HL-60 (cell line): ENCODE data around the gene RPL19.
A peak's percentile ranks its signal among the peaks of the same experiment; 100 is the strongest.

ENCODE experiments used
- DNase-seq, 2 experiments: peaks; one replicate each; pipeline ENCODE4 v3.0.0-alpha.2; 2010 to 2020; ENCODE audit warnings: low read depth in 1 of 2, low spot score in 1 of 2
- H3K27ac ChIP-seq: fragments of 250-450 bp; sonication (Bioruptor Pico); replicated peaks from 2 replicates; pipeline ENCODE4 v1.5.1; 2020; ENCODE audit warnings: mild to moderate bottlenecking, moderate library complexity
- H3K27me3 ChIP-seq: fragments of 250-450 bp; sonication (Bioruptor Pico); 2 replicates; pipeline ENCODE4 v1.5.1; 2021; ENCODE audit warnings: mild to moderate bottlenecking, moderate library complexity; ENCODE audit not compliant: insufficient read depth, poor library complexity, severe bottlenecking
- H3K4me3 ChIP-seq: replicated peaks from 2 replicates; pipeline ENCODE4 v1.5.1; 2011; ENCODE audit warnings: mild to moderate bottlenecking, control low read depth, low read length; ENCODE audit not compliant: insufficient read depth
- GABPA ChIP-seq: IDR thresholded peaks from 2 replicates; pipeline ENCODE4 v1.6.1; 2012; ENCODE audit warnings: low read depth
- POLR2AphosphoS5 ChIP-seq: IDR thresholded peaks from 2 replicates; pipeline ENCODE4 v1.6.1; 2012; ENCODE audit warnings: low read depth
- SPI1 ChIP-seq: IDR thresholded peaks from 2 replicates; pipeline ENCODE4 v1.6.1; 2012; ENCODE audit warnings: low read depth, mild to moderate bottlenecking, borderline replicate concordance
- TF ChIP-seq, protein P1 (sequence below): IDR thresholded peaks from 2 replicates; pipeline ENCODE4 v1.6.1; 2012; ENCODE audit warnings: low read depth; ENCODE audit not compliant: insufficient replicate concordance
- TF ChIP-seq, protein P2 (sequence below): IDR thresholded peaks from one replicate; pipeline ENCODE4 v1.5.1; 2011; ENCODE audit warnings: low read length, control low read depth, inconsistent platforms; ENCODE audit not compliant: insufficient read depth

The RPL19 gene

DNA sequence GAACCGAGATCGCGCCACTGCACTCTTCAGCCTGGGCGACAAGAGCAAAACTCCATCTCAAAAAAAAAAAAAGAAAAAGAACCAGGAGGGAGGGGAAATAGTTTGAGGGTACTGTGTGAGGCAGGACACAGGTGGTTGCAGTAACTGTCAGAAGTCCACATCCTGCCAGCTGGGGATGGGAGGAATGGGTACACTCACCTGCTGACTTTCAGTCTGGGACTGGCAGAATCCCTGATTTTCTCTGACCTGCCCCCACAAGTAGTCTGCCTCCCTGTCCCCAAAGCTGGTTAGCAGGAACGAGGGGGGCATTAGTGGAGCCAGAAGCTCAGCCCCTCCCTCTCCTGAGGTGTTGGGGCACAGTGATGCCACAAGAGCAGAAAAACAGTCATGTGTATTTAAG, 27.0 kb upstream of the RPL19 start:
- Histone ChIP-seq H3K27me3 (no peaks in the 10 kb centered on the region), H3K27ac (no peak overlapping the region), H3K4me3 (no peak overlapping the region)
- DNase-seq, result no peak
- TF ChIP-seq SPI1 (no peak), POLR2AphosphoS5 (no peak), GABPA (no peak)
- TF ChIP-seq, protein P1, sequence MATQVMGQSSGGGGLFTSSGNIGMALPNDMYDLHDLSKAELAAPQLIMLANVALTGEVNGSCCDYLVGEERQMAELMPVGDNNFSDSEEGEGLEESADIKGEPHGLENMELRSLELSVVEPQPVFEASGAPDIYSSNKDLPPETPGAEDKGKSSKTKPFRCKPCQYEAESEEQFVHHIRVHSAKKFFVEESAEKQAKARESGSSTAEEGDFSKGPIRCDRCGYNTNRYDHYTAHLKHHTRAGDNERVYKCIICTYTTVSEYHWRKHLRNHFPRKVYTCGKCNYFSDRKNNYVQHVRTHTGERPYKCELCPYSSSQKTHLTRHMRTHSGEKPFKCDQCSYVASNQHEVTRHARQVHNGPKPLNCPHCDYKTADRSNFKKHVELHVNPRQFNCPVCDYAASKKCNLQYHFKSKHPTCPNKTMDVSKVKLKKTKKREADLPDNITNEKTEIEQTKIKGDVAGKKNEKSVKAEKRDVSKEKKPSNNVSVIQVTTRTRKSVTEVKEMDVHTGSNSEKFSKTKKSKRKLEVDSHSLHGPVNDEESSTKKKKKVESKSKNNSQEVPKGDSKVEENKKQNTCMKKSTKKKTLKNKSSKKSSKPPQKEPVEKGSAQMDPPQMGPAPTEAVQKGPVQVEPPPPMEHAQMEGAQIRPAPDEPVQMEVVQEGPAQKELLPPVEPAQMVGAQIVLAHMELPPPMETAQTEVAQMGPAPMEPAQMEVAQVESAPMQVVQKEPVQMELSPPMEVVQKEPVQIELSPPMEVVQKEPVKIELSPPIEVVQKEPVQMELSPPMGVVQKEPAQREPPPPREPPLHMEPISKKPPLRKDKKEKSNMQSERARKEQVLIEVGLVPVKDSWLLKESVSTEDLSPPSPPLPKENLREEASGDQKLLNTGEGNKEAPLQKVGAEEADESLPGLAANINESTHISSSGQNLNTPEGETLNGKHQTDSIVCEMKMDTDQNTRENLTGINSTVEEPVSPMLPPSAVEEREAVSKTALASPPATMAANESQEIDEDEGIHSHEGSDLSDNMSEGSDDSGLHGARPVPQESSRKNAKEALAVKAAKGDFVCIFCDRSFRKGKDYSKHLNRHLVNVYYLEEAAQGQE, result no peak
- TF ChIP-seq, protein P2, sequence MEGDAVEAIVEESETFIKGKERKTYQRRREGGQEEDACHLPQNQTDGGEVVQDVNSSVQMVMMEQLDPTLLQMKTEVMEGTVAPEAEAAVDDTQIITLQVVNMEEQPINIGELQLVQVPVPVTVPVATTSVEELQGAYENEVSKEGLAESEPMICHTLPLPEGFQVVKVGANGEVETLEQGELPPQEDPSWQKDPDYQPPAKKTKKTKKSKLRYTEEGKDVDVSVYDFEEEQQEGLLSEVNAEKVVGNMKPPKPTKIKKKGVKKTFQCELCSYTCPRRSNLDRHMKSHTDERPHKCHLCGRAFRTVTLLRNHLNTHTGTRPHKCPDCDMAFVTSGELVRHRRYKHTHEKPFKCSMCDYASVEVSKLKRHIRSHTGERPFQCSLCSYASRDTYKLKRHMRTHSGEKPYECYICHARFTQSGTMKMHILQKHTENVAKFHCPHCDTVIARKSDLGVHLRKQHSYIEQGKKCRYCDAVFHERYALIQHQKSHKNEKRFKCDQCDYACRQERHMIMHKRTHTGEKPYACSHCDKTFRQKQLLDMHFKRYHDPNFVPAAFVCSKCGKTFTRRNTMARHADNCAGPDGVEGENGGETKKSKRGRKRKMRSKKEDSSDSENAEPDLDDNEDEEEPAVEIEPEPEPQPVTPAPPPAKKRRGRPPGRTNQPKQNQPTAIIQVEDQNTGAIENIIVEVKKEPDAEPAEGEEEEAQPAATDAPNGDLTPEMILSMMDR, result no peak

DNA sequence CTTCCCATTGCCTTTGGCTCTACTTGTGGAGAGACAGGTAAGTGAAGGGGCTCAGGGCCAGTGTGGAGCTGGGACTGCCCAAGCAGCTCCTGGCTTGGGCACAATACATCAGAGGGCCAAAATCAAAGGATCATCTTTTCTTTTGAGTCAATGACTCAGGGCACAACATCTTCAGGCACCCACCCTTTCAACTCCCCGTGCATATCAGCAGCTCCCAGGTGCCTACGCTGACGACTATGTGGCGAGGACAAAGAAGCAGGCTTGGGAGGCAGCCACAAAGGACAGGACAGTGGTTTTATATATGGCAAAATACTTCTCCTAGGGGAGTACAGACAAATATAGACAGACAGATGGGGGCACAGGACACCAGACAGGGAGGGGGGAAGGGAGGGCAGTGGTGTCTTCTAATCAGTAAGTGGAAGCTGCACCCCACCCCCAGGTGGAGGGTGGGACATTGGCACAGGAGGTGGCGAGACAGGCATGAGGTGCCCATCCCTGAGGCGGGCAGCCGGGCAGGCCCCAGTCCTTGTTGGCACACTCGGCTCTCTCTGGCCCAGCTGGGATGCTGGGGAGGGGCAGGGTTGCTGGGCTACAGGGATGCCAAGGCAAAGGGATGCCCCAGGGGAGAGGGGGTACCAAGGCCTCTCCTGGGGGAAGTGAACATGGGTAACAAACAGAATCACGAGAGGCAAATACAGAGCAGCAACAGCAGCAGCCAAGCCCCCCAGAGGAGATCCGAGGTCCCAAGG, 26.4 kb upstream of the RPL19 start:
- TF ChIP-seq, protein P1, result no peak
- TF ChIP-seq POLR2AphosphoS5 (no peak), GABPA (no peak), SPI1 (no peak)
- TF ChIP-seq, protein P2, result no peak
- no peak overlapping the region for H3K4me3 ChIP-seq
- no peak overlapping the region for H3K27ac ChIP-seq

DNA sequence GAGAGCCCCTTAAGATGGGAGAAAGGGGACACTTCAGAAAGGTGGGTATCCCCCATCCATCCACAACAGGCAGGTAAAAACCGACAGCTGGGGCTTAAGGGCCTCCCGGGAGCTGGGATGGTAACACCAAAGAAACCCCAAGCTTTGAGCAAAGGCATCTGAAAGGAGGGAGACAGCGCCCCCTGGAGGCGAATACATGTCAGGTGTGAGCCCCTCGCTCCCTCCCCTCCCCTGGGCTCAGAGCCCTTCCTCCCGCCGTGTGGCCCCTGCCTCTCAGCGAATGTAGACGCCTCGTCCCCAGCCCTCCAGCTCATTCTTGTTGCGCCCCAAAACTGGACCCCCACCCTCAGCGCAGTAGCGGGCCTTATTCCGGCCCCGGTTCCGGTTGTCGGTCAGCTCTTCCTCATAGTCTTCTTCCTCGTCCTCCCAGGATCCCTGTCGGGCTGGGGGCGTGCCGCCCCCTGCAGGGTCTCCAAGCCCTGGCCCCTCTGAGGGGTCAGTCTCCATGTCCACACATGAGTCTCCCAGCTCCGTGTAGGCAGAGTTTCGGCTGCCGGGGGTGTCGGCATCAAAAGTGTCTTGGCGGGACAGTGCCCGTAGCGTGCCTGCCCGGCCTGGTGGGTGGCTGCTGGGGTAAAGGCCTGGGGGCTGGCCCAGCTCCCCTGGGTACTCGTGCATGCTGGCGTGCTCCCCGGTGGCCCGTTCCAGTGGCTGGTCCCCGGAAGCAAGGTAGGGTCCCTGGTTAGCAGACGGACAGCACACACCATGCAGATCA, 25.0 kb upstream of the RPL19 start:
- TF ChIP-seq GABPA (no peak), SPI1 (no peak)
- TF ChIP-seq, protein P2, result peak; percentile 88
- peak; percentile 69 to 78 for DNase-seq
- peak overlapping the region; percentile 37 for H3K27ac ChIP-seq
- H3K27me3 ChIP-seq, result no peaks in the 10 kb centered on the region
- H3K4me3 ChIP-seq, result peak overlapping the region; percentile 40

More for the DNA sequence above, 26.4 kb upstream of the RPL19 start:
- no peaks in the 10 kb centered on the region for H3K27me3 ChIP-seq
- no peak for DNase-seq
